Endodermal cell (in vitro differentiated cells): ENCODE data around the gene HMX1. TPM values are rescaled to one million over a fixed set of nuclear protein-coding genes. Genes with fewer than 3 reads are reported as not detected.

ENCODE experiments used
- DNase-seq: peaks from one replicate; pipeline ENCODE4 v3.0.0-alpha.2; 2017
- H3K27ac ChIP-seq: 2 replicates; pipeline ENCODE4 v1.5.1; 2013; ENCODE audit warnings: mild to moderate bottlenecking, low read depth, low read length, moderate library complexity
- H3K27me3 ChIP-seq: 2 replicates; pipeline ENCODE4 v1.6.1; 2013; ENCODE audit warnings: mild to moderate bottlenecking, low read length, moderate library complexity; ENCODE audit not compliant: insufficient read depth, control insufficient read depth, poor library complexity, severe bottlenecking
- H3K36me3 ChIP-seq: 2 replicates; pipeline ENCODE4 v1.7.0; 2013; ENCODE audit warnings: mild to moderate bottlenecking, low read length, moderate library complexity; ENCODE audit not compliant: control insufficient read depth, insufficient read depth
- H3K4me1 ChIP-seq: one replicate; pipeline ENCODE4 v1.7.0; 2013; ENCODE audit warnings: low read length; ENCODE audit not compliant: control insufficient read depth, insufficient read depth
- H3K4me3 ChIP-seq: 2 replicates; pipeline ENCODE4 v1.5.1; 2013; ENCODE audit warnings: mild to moderate bottlenecking, low read length, moderate library complexity
- H3K9ac ChIP-seq: 2 replicates; pipeline ENCODE4 v1.6.1; 2013; ENCODE audit warnings: mild to moderate bottlenecking, low read length, moderate library complexity; ENCODE audit not compliant: poor library complexity, severe bottlenecking; ENCODE audit errors: extremely low read depth
- H3K9me3 ChIP-seq: 2 replicates; pipeline ENCODE4 v1.6.1; 2013; ENCODE audit warnings: mild to moderate bottlenecking, low read length, moderate library complexity; ENCODE audit not compliant: control insufficient read depth
- H3K27ac Mint-ChIP-seq: 2 replicates; pipeline ENCODE4 v1.8.0; 2020; ENCODE audit warnings: mixed read lengths
- H3K27me3 Mint-ChIP-seq: 2 replicates; pipeline ENCODE4 v1.8.0; 2021; ENCODE audit warnings: mild to moderate bottlenecking, mixed read lengths; ENCODE audit not compliant: insufficient read depth
- H3K36me3 Mint-ChIP-seq: 2 replicates; pipeline ENCODE4 v1.8.0; 2020; ENCODE audit warnings: low read depth, mixed read lengths
- H3K4me1 Mint-ChIP-seq: 2 replicates; pipeline ENCODE4 v1.8.0; 2020; ENCODE audit warnings: mixed read lengths
- H3K4me3 Mint-ChIP-seq: 2 replicates; pipeline ENCODE4 v1.8.0; 2020; ENCODE audit warnings: mild to moderate bottlenecking, moderate library complexity, mixed read lengths
- H3K9me3 Mint-ChIP-seq: 2 replicates; pipeline ENCODE4 v1.8.0; 2020; ENCODE audit warnings: mild to moderate bottlenecking, mixed read lengths
- WGBS, 2 experiments: methylation state at CpG; one replicate each; pipeline versions ENCODE4 v1.1.5 to v1.1.7; 2013; ENCODE audit warnings: missing lambda C conversion rate in 2 of 2, mixed read lengths in 1 of 2; ENCODE audit not compliant: insufficient coverage in 1 of 2, insufficient read length in 1 of 2; 5-methylcytosine and 5-hydroxymethylcytosine counted together
- total RNA-seq, 2 donors: library from RNA; stranded (reverse); fragmentation: NEBNext Ultra II Directional in 1 of 2; extraction: Animal tissue kit (Norgen Biotek cat#: 25700) in 1 of 2; gene quantifications; 2 replicates in 1 of 2; 3 replicates in 1 of 2; pipeline ENCODE4 v1.2.1, GENCODE V29; 2021
- TF ChIP-seq, protein P1 (sequence below): fragments of 200-600 bp; sonication (generic); conservative IDR thresholded peaks from 2 replicates; pipeline ENCODE4 v1.5.0; 2021; ENCODE audit warnings: antibody characterized with exemption, mild to moderate bottlenecking

HMX1 gene
- total RNA-seq, 2 donors from 2014 or later: 1.2 TPM; not detected in 1

DNA sequence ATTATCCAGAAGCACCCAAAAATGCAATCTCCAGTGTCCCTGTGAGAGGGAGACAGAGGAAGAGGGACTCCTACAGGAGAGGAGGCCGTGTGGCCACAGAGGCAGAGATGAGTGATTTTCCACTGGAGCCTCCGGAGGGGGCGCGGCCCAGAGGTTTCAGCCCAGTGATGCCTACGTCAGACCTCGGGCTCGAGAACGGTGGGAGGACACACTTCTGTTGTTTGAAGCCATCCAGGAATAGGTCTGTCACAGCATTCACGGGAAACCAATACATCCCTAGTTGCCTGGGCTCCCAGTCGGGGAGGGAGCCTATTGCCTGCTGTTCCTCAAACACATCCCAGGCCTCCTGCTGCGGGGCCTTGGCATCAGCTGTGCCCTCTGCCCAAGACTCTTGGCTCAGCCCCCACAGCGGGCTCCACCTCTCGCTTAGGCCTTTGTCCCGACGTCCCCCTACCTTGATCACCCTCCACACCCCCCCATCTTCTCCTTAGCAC, 39.2 kb upstream of the HMX1 start:
- no peaks in the 10 kb centered on the region for H3K36me3 ChIP-seq
- H3K9ac ChIP-seq: no peak overlapping the region
- Mint-ChIP-seq H3K4me3 (no peak overlapping the region), H3K4me1 (no peaks in the 10 kb centered on the region), H3K36me3 (no peaks in the 10 kb centered on the region), H3K27ac (no peak overlapping the region), H3K9me3 (no peaks in the 10 kb centered on the region), H3K27me3 (peaks cover 7% of the 10 kb centered on the region)
- TF ChIP-seq, protein P1, sequence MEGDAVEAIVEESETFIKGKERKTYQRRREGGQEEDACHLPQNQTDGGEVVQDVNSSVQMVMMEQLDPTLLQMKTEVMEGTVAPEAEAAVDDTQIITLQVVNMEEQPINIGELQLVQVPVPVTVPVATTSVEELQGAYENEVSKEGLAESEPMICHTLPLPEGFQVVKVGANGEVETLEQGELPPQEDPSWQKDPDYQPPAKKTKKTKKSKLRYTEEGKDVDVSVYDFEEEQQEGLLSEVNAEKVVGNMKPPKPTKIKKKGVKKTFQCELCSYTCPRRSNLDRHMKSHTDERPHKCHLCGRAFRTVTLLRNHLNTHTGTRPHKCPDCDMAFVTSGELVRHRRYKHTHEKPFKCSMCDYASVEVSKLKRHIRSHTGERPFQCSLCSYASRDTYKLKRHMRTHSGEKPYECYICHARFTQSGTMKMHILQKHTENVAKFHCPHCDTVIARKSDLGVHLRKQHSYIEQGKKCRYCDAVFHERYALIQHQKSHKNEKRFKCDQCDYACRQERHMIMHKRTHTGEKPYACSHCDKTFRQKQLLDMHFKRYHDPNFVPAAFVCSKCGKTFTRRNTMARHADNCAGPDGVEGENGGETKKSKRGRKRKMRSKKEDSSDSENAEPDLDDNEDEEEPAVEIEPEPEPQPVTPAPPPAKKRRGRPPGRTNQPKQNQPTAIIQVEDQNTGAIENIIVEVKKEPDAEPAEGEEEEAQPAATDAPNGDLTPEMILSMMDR: no peak
- H3K27me3 ChIP-seq: peaks cover 5% of the 10 kb centered on the region
- WGBS, 2 experiments: 83 to 87% methylated on average over 10 to 15 of the region's 15 CpGs
- no peaks in the 10 kb centered on the region for H3K4me1 ChIP-seq
- DNase-seq: peak; percentile 41
- no peak overlapping the region for H3K27ac ChIP-seq
- H3K9me3 ChIP-seq: no peaks in the 10 kb centered on the region
- H3K4me3 ChIP-seq: no peak overlapping the region

DNA sequence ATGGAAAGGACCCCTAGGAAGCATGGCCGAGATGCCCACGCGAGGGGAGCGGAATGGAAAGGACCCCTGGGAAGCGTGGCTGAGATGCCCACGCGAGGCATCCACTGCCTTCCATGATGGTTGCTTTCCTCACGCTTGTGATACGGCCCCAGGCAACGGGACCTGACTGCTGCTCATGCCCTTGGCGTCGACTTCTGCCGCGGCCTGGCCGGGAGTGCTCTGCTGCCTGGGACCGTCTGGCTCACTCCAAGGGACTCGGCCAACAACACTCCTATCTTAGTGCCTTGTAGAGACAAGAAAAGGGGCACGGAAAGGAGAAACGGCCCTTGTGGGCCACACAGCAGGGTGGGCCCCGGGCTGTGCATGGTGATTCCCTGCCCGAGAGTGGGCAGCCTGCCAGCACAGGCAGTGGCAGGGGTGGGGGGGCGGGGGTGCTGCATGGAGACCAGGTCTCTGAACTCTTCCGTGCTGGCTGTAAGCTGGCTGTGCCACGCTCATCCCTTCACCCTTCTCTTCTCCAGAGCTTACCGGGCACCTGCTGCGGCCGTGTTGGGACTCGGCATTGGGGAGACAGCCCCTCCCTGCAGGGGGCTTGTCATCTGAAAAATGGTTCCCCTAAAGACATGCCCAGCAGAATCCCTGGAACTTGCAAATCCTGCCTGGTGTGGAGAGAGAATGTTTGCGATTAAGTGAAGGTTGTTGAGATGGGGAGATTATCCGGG, 38.6 kb upstream of the HMX1 start:
- H3K36me3 ChIP-seq: no peaks in the 10 kb centered on the region
- no peaks in the 10 kb centered on the region for H3K4me1 Mint-ChIP-seq
- no peak overlapping the region for H3K9ac ChIP-seq
- WGBS, 2 experiments: 85 to 88% methylated on average over 18 to 30 of the region's 30 CpGs
- no peaks in the 10 kb centered on the region for H3K9me3 ChIP-seq
- peaks cover 11% of the 10 kb centered on the region for H3K27me3 Mint-ChIP-seq
- H3K9me3 Mint-ChIP-seq: no peaks in the 10 kb centered on the region
- H3K36me3 Mint-ChIP-seq: no peaks in the 10 kb centered on the region
- H3K4me1 ChIP-seq: no peaks in the 10 kb centered on the region
- no peak overlapping the region for H3K4me3 ChIP-seq
- H3K27ac Mint-ChIP-seq: no peak overlapping the region
- TF ChIP-seq, protein P1: no peak
- H3K27ac ChIP-seq: no peak overlapping the region
- DNase-seq: peak; percentile 32
- no peak overlapping the region for H3K4me3 Mint-ChIP-seq
- H3K27me3 ChIP-seq: peaks cover 5% of the 10 kb centered on the region

- H3K27ac Mint-ChIP-seq: no peak overlapping the region
- H3K4me3 ChIP-seq: no peak overlapping the region
- no peaks in the 10 kb centered on the region for H3K36me3 ChIP-seq
- no peak overlapping the region for H3K4me3 Mint-ChIP-seq
- TF ChIP-seq, protein P1: no peak
- H3K9me3 ChIP-seq: no peaks in the 10 kb centered on the region
- no peaks in the 10 kb centered on the region for H3K4me1 ChIP-seq
- peaks cover 16% of the 10 kb centered on the region for H3K27me3 Mint-ChIP-seq
- no peaks in the 10 kb centered on the region for H3K9me3 Mint-ChIP-seq
- no peak for DNase-seq
- no peaks in the 10 kb centered on the region for H3K36me3 Mint-ChIP-seq
- H3K4me1 Mint-ChIP-seq: no peaks in the 10 kb centered on the region
- 86 to 93% methylated on average over 9 of the region's 9 CpGs for WGBS, 2 experiments
- H3K27ac ChIP-seq: no peak overlapping the region
- peaks cover 9% of the 10 kb centered on the region for H3K27me3 ChIP-seq
- H3K9ac ChIP-seq: no peak overlapping the region
These were observed 37.9 kb upstream of the HMX1 start for GRCh38 chr4:8909548-8909947.
